Activated CD4-positive, CD25-positive, alpha-beta regulatory T cell treated with anti-CD3 and anti-CD28 coated beads, Interleukin-2, amount 50 U/mL, for 24 hours (primary cell): ENCODE results near the gene OLIG2.
A peak's percentile ranks its signal among the peaks of the same experiment; 100 is the strongest.

Experiments
- ATAC-seq, 2 donors: fragments of 150-1000 bp; cut with Tn5 transposase; one replicate each; pipeline ENCODE4 v1.10.0; 2021; ENCODE audit warnings: mild to moderate bottlenecking in 1 of 2, moderate library complexity in 1 of 2

OLIG2 gene

DNA sequence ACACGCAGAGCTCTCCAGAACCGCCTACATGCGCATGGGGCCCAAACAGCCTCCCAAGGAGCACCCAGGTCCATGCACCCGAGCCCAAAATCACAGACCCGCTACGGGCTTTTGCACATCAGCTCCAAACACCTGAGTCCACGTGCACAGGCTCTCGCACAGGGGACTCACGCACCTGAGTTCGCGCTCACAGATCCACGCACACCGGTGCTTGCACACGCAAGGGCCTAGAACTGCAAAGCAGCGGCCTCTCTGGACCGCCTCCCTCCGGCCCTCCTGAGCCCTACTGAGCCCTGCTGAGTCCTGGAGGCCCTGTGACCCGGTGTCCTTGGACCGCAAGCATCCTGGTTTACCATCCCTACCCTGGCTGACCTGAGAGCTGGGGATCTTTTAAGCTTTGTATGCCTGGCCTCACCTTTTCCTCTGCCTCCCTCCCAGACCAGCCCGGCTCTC lies 8.3 kb downstream of the OLIG2 start:
- ATAC-seq = no peak

- no peak for ATAC-seq
Observed at GRCh38 chr21:33035147-33035546, 9.4 kb downstream of the OLIG2 start.

- peak; percentile 76 to 79 for ATAC-seq
Observed at GRCh38 chr21:33036430-33037162, 10.9 kb downstream of the OLIG2 start.

DNA sequence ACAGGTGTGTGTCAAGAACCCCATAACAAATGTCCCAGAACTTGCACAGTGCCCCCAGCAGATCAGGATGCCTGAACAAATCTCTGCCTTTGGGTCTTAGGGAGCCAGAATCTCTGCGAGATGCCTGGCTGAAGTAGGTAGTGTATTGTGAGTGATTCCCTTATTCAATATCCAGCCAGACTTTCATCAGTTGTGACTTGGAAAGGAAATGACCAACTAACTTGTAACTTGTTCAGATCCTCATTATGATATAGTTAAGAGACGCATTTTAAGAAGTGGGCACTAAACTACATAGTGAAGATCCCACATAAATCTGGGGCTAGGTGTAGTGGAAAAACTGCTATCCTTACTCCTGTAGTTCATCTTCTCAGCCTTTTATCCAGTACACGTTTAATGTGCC lies 11.8 kb downstream of the OLIG2 start:
- no peak for ATAC-seq

DNA sequence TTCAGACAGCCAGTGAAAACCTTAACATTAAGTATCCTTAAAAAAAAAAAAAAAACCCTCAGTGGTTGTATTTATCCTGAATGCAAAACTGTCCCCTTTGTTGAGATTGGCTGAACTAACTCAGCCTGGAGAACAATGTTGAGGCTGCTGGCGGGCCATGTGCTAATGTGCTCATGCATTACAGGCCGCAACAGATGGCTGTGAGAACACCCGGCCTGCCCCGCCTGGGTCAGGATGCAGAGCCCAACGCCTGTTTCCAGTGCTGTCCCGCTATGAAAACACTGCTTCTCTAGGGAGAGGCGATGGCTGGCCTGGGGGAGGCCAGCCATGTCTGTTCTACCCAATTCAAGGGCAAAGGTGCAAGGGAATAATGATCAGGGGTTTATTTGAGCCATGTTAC lies 13.8 kb downstream of the OLIG2 start:
- no peak for ATAC-seq

DNA sequence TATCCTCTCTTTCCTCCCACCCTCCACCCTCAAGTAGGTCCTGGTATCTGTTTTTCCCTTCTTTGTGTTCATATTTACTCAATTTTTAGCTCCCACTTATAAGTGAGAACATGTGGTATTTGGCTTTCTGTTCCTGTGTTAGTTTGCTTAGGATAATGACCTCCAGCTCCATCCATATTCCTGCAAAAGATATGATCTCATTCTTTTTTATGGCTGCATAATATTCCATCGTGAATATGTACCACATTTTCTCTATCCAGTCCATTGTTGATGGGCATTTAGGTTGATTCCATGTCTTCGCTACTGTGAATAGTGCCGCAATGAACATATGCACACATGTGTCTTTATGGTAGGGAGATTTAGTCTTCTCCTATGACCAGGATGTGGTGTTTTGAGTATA lies 14.5 kb downstream of the OLIG2 start:
- ATAC-seq = no peak

GRCh38 chr21:33041981-33042380 lies 16.2 kb downstream of the OLIG2 start:
- no peak for ATAC-seq

- ATAC-seq = no peak
Observed at GRCh38 chr21:33042812-33043211, 17.1 kb downstream of the OLIG2 start.

DNA sequence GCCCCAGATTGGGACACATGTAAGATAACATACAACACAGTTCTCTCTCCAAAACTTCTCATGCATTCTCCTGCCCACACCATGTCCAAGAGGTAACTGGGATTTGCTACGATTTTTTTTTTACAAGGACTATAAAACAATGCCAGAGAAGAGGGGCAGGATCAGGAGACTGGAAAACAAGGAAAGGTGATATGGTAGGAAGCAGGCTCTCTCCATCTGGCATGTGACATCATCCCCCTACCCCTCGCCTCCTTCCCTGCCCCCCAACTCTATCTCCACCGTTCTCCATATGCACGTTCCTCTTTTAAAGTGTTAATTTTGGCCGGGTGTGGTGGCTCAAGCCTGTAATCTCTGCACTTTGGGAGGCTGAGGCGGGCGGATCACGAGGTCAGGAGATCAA lies 20.7 kb downstream of the OLIG2 start:
- no peak for ATAC-seq

DNA sequence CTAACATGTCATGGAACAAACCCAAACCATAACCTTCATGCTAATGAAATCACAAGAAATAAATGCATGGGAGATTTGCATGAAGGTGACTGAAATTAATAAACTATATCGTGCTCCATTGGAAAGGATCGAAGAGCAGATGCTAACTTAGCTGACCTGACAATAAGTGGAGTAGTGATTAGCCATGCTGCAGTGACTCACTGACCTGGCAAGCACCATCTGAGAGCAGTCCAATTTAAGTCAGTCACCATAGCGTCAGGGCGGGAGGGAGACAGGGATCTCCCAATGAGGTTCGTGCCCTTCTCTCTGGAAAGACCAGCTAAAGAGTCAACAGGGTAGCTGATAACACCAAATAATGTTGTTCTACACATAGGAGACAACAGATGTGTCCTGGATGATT lies 21.5 kb downstream of the OLIG2 start:
- ATAC-seq = no peak

GRCh38 chr21:33051925-33052324 lies 26.2 kb downstream of the OLIG2 start:
- no peak for ATAC-seq

- ATAC-seq = no peak
Observed at GRCh38 chr21:33053951-33054350, 28.2 kb downstream of the OLIG2 start.

DNA sequence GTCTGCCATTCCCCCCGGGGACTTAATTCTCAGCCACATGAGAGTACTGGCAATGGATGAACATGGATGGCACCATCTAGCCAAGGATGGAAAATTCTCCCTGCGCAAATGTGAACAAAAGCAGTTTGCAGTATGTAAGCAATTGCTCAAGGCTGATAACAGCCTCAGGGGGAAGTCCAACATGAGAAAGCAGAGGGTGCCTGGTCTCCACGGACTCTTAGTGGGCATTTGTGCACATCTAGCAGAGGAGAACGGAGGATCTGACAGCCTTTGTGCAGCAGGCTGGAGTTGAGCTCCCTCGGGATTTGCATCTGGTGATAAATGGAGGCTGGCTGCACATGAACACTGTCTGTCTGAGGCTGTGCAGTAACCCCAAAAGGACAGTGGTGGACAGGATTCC lies 30.3 kb downstream of the OLIG2 start:
- no peak for ATAC-seq

GRCh38 chr21:33057385-33057940 lies 31.7 kb downstream of the OLIG2 start:
- no peak for ATAC-seq

GRCh38 chr21:33058527-33058926 lies 32.8 kb downstream of the OLIG2 start:
- ATAC-seq = no peak

- ATAC-seq = no peak
Observed at GRCh38 chr21:33058957-33059356, 33.2 kb downstream of the OLIG2 start.

- ATAC-seq = peak in 1 of 2 donors; percentile 13
Observed at GRCh38 chr21:33059380-33059841, 33.7 kb downstream of the OLIG2 start.

DNA sequence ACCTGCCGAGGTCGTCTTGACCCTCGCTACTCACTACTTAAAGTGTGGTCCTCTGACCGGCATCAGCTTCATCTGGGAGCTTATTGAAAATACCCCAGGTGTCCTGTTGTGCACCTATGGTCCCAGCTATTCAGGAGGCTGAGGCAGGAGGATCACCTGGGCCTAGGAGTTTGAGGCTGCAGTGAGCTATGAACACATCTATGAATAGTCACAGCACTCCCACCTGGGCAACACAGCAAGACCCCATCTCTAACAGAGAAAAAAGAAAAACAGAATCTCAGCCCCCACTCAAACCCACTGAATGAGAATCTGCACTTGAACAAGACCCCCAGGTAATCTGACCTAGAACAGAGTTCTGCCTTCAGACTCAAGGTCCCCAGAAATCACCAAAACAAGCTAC lies 35.5 kb downstream of the OLIG2 start:
- ATAC-seq = no peak

GRCh38 chr21:33063375-33063883 lies 37.7 kb downstream of the OLIG2 start:
- ATAC-seq = no peak

GRCh38 chr21:33063907-33064622 lies 38.3 kb downstream of the OLIG2 start:
- no peak for ATAC-seq

DNA sequence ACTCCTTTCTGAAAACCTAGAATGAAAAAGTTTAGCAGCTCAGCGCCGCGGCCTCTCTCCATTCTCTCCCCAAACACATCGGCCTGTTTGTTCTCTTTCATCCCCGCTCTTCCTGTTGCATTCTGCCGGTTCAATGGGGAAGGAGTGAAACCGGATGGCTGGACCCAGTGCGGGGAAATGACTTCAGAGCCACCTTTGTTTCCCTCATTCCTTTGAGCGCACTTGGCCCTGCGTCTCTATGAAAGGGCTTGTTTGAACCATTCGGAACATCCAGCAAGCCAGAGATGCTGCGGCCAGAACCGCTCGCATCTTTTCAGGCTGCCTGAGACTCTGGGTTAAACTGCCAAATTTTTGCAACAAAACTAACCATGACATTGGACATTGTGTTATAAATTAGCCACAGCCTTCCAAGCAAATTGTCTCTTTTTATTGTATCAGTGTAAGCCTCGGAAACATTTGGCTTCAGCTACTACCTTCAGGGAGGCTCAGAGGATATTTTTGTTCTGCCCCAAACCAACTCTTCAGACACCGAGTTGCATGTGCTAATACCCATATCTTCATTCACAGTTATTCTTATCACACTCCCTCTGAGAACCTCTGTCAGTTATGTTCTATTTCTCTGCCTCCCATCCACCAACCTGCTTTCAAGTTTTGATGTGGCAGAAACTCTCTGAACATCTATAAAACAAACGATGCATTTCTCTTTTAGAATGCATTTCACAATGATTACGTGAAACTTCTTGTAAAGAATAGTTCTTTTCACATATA lies 39.1 kb downstream of the OLIG2 start:
- ATAC-seq = no peak

- no peak for ATAC-seq
Observed at GRCh38 chr21:33067043-33067442, 41.3 kb downstream of the OLIG2 start.

DNA sequence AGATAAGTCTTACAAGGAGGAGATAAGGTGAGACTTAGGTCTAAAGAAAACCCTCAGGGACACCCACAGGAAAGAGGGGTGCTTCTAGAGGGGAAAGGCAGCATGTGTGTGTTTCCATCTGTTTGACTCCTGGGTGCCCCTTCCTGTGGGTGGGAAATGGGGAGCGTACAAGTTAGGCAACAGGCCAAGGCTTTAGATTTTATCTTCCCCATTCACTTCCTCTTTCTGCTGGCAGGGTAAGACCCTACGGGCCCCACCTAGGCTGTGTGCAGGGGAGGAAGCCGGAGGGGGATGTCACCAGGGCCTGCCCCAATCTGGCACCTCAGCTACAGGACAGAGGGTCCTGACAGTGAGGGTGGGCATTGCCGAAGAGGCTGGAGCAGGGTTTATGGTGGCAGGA lies 41.7 kb downstream of the OLIG2 start:
- no peak for ATAC-seq
